Heart left ventricle (tissue), 13 donors: ENCODE data around the gene ZDBF2.

Source experiments
- CTCF ChIP-seq, 12 donors: fragments of 200-600 bp; sonication (generic) in 4 of 12; IDR thresholded peaks; one replicate each; pipeline versions ENCODE4 v1.5.0 to v1.8.0; 2018 to 2022; ENCODE audit warnings: antibody characterized with exemption in 12 of 12, mild to moderate bottlenecking in 5 of 12
- POLR2A ChIP-seq, 2 donors: fragments of 450-650 bp; IDR thresholded peaks; one replicate each; pipeline ENCODE4 v1.6.1; 2017; ENCODE audit warnings: antibody characterized with exemption in 2 of 2, mild to moderate bottlenecking in 2 of 2, moderate library complexity in 2 of 2
- donor health status: ischemic (EF 13 %, LVEDD 7.1; RV severe dilation, severe dysfunction).
- donor health status: DM: no; HTN: yes; CAD: no.
- donor health status: DM: no; HTN: no; CAD: no.
- donor health status: ischemic (EF 25% LVEDD 6.9; RV normal size, moderate dysfunction).
- donor health status: ischemic (EF 25% LVEDD 5.7; RV mildly dilated, moderate dysfunction).
- donor health status: ischemic (EF 35%, LVEDD 5.7; RV mildly dilated, moderate dysfunction).
- donor health status: nonischemic (EF 11% LVEDD 7.7; RV severe dilation, severe dysfunction).
- donor health status: DM: yes; HTN: yes; CAD: no.
- donor health status: PGD.
- donor health status: ischemic (EF 29% LVEDD 5.4; RV normal size, mild dysfunction).
- donor health status: nonischemic (EF 23%, LVEDD 6.1; RV moderate dilation, normal function).

- TF ChIP-seq CTCF (IDR thresholded peaks at IDR 0.05) (no peak), POLR2A (IDR thresholded peaks at IDR 0.05) (no peak)
Observed at GRCh38 chr2:206337956-206338355, 63.5 kb downstream of the ZDBF2 start.
